Transverse colon (tissue), 3 donors: Measurements from ENCODE around the gene HMG20B.

Experiments
- EP300 ChIP-seq: sonication (generic); formaldehyde crosslinking; IDR thresholded peaks from one replicate; pipeline ENCODE4 v1.6.1; 2017; ENCODE audit warnings: antibody characterized with exemption, low read depth
- POLR2A ChIP-seq: fragments of 450-650 bp; IDR thresholded peaks from one replicate; pipeline ENCODE4 v1.6.1; 2016; ENCODE audit warnings: antibody characterized with exemption, mild to moderate bottlenecking, moderate library complexity
- TF ChIP-seq, protein P1 (sequence below), 5 experiments: fragments of 200-600 bp in 3 of 5; fragments of 450-650 bp in 2 of 5; sonication (generic) in 3 of 5; IDR thresholded peaks; 1 replicate in 2 of 5; 2 replicates in 3 of 5; pipeline ENCODE4 v1.5.1; 2016 to 2017; ENCODE audit warnings: antibody characterized with exemption in 5 of 5, inconsistent platforms in 3 of 5, mild to moderate bottlenecking in 2 of 5, moderate library complexity in 1 of 5

DNA sequence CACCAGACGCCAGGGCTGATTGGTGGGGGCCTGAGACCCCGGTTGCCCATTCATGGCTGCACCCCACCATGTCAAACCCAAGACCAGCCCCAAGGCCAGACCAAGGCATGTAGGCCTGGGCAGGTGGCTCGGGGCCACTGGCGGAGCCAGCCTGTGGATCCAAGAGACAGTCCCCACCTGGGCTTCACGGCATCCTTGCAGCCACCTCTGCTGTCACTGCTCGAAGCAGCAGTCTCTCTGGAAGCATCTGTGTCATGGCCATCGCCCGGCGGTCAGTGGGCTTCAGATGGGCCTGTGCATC lies 37.6 kb upstream of the HMG20B start:
- TF ChIP-seq, protein P1, sequence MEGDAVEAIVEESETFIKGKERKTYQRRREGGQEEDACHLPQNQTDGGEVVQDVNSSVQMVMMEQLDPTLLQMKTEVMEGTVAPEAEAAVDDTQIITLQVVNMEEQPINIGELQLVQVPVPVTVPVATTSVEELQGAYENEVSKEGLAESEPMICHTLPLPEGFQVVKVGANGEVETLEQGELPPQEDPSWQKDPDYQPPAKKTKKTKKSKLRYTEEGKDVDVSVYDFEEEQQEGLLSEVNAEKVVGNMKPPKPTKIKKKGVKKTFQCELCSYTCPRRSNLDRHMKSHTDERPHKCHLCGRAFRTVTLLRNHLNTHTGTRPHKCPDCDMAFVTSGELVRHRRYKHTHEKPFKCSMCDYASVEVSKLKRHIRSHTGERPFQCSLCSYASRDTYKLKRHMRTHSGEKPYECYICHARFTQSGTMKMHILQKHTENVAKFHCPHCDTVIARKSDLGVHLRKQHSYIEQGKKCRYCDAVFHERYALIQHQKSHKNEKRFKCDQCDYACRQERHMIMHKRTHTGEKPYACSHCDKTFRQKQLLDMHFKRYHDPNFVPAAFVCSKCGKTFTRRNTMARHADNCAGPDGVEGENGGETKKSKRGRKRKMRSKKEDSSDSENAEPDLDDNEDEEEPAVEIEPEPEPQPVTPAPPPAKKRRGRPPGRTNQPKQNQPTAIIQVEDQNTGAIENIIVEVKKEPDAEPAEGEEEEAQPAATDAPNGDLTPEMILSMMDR (IDR thresholded peaks at IDR 0.05): no peak
- TF ChIP-seq POLR2A: no peak
- TF ChIP-seq EP300: no peak
